ENCODE data around the gene PMM1.

- TF ChIP-seq CTCF (IDR thresholded peaks at IDR 0.05; ENCODE audit: low read depth, low read length) (no peak), POLR2A (IDR thresholded peaks at IDR 0.05; ENCODE audit: extremely low read depth, insufficient read length) (no peak), MYC (IDR thresholded peaks at IDR 0.05; ENCODE audit: low read depth, low read length) (no peak)
Measured at GRCh38 chr22:41557401-41558240, 32.0 kb downstream of the PMM1 start.

All from NB4 (cell line).